ENCODE measurements around the gene CDC40.
"Not testable (repeated sequence)": the region's sequence is repeated elsewhere in the genome, so short reads cannot be mapped to it uniquely, and the experiment has no call there.

Gene CDC40

DNA sequence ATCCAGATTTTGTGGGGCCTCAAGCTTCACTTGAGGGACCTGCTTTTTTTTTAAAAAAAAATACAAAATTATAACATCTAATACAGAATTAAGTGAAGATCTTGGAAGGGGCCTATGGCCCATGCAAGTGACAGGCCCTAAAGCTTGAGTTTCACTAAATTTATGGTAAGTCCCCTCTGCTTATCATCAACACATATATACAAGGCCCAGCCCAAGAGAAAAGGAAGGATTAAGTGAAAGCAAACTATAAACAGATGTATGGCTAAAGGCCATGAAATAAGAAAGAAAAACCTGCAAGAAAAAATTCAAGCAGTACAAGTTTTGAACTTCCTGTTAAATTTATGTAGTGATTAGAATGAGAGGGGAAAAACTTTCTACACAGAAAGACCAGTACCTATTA lies 86.8 kb downstream of the CDC40 start:
- no peak overlapping the region for H3K4me3 Mint-ChIP-seq
- H3K4me1 Mint-ChIP-seq: peaks cover 32% of the 10 kb centered on the region
- peak overlapping the region in 2 of 3 experiments; percentile 37 to 72 for H3K27ac Mint-ChIP-seq
- TF ChIP-seq, protein P1, sequence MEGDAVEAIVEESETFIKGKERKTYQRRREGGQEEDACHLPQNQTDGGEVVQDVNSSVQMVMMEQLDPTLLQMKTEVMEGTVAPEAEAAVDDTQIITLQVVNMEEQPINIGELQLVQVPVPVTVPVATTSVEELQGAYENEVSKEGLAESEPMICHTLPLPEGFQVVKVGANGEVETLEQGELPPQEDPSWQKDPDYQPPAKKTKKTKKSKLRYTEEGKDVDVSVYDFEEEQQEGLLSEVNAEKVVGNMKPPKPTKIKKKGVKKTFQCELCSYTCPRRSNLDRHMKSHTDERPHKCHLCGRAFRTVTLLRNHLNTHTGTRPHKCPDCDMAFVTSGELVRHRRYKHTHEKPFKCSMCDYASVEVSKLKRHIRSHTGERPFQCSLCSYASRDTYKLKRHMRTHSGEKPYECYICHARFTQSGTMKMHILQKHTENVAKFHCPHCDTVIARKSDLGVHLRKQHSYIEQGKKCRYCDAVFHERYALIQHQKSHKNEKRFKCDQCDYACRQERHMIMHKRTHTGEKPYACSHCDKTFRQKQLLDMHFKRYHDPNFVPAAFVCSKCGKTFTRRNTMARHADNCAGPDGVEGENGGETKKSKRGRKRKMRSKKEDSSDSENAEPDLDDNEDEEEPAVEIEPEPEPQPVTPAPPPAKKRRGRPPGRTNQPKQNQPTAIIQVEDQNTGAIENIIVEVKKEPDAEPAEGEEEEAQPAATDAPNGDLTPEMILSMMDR (IDR thresholded peaks at IDR 0.05; ENCODE audit: unreplicated experiment in 3 of 3): no peak
- H3K36me3 Mint-ChIP-seq (ENCODE audit: low read depth): peaks cover 17% of the 10 kb centered on the region
- peaks cover 12% of the 10 kb centered on the region for H3K9me3 Mint-ChIP-seq
- H3K27me3 Mint-ChIP-seq (ENCODE audit: low read depth): no peaks in the 10 kb centered on the region

DNA sequence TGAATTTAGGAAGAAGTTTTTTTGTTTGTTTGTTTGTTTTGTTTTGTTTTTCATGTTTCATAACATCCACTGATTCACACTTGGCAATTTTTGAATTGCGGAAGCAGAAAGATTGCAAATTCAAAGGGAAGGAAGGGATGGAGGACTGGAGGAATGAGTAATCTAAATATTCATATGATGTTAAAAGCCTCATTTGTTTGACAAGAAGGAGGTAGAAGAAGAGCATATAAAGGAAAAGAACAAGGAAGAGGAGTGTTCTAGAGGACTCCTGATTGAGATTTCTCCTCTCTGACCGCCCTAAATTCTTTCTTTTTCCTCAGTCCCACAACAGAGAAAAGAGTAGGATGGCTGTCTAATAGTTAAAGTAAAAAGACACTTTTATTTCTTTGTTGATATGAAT lies 89.4 kb downstream of the CDC40 start:
- H3K27ac Mint-ChIP-seq: peak overlapping the region in 2 of 3 experiments; percentile 31 to 80
- no peaks in the 10 kb centered on the region for H3K27me3 Mint-ChIP-seq (ENCODE audit: low read depth)
- no peak overlapping the region for H3K4me3 Mint-ChIP-seq
- peaks cover 9% of the 10 kb centered on the region for H3K9me3 Mint-ChIP-seq
- H3K36me3 Mint-ChIP-seq (ENCODE audit: low read depth): peaks cover 14% of the 10 kb centered on the region
- H3K4me1 Mint-ChIP-seq: peaks cover 32% of the 10 kb centered on the region
- TF ChIP-seq, protein P1 (IDR thresholded peaks at IDR 0.05; ENCODE audit: unreplicated experiment in 3 of 3): no peak

DNA sequence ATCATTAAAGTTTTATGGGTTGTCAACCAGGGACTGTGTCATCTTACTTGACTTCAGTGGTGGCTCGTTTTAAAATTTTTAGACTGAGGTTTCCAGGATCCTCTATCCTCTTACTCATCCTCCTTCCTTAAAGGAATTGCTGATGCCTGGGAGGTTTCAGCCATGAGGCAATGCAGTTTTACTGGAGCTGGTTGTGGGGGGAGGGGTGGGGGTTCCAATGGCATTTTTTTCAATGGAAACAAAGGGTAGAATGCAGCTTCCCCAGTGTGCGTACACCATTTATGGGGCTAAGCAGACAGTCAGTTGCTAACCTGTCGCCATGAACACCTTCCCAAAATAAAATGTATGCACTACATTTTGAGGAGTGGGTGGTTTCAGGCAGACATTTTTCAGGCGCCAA lies 89.9 kb downstream of the CDC40 start:
- Mint-ChIP-seq H3K27me3 (ENCODE audit: low read depth) (no peaks in the 10 kb centered on the region), H3K27ac (peak overlapping the region in 1 of 3 experiments; percentile 80), H3K36me3 (ENCODE audit: low read depth) (peaks cover 13% of the 10 kb centered on the region), H3K9me3 (peaks cover 8% of the 10 kb centered on the region), H3K4me1 (peaks cover 32% of the 10 kb centered on the region), H3K4me3 (no peak overlapping the region)
- TF ChIP-seq, protein P1 (IDR thresholded peaks at IDR 0.05; ENCODE audit: unreplicated experiment in 3 of 3): no peak

DNA sequence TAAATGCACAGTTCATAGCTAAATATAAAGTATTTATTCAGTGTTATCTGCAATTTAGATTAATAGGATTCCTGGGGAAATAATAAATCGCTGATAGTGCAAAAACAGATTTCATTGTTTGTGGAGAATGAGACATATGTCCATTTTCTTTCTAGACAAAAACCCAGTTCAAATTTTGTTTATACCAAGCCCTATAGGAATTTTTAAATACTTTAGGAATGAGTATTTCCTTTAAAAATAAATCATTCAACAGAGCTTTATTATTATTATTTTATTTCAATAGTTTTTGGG lies 91.5 kb downstream of the CDC40 start:
- H3K27ac Mint-ChIP-seq: no peak overlapping the region
- H3K36me3 Mint-ChIP-seq (ENCODE audit: low read depth): peaks cover 3% of the 10 kb centered on the region
- peaks cover 29% of the 10 kb centered on the region for H3K4me1 Mint-ChIP-seq
- TF ChIP-seq, protein P1 (IDR thresholded peaks at IDR 0.05; ENCODE audit: unreplicated experiment in 3 of 3): no peak
- no peaks in the 10 kb centered on the region for H3K27me3 Mint-ChIP-seq (ENCODE audit: low read depth)
- no peaks in the 10 kb centered on the region for H3K9me3 Mint-ChIP-seq
- H3K4me3 Mint-ChIP-seq: no peak overlapping the region

DNA sequence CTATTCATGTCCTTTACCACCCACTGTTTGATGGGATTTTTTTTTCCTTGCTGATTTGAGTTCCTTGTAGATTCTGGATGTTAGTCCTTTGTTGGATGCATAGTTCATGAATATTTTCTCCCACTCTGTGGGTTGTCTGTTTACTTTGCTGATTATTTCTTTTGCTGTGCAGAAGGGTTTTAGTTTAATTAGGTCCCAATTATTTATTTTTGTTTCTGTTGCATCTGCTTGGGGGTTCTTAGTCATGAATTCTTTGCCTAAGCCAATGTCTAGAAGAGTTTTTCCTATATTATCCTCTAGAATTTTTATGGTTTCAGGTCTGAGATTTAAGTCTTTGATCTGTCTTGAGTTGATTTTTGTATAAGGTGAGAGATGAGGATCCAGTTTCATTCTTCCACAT lies 92.6 kb downstream of the CDC40 start:
- not testable (repeated sequence) for H3K4me3 Mint-ChIP-seq; H3K9me3 Mint-ChIP-seq; H3K36me3 Mint-ChIP-seq (ENCODE audit: low read depth); H3K27me3 Mint-ChIP-seq (ENCODE audit: low read depth); H3K27ac Mint-ChIP-seq
- H3K4me1 Mint-ChIP-seq: peaks cover 25% of the 10 kb centered on the region

DNA sequence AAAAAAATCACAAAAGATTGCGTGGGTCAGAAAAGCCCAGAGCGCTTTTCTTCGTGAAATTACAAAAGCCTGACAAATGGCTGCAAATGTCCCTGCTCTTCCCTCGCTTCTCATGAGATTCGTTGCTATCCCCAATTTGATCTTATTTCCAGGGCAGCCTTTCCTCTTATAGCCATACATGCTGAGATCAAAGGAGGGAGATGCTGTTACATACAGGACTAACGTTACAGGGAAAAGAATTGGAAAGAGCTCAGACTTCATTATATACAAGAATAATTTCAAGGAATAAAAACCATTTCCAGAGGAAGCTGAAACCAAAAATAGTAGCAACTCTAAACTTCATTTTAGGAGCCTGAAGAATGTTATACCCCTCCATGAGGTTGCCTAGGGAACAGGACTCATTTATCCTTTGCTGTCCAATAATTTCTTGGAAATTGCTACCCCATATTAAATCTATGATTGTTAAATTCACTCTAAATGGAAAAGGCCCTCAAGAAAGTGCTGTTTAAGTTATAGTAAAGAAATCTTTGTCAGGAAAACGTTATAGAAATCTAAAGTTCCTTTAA lies 97.0 kb downstream of the CDC40 start:
- Mint-ChIP-seq H3K9me3 (no peaks in the 10 kb centered on the region), H3K36me3 (ENCODE audit: low read depth) (peaks cover 6% of the 10 kb centered on the region), H3K4me3 (no peak overlapping the region), H3K27me3 (ENCODE audit: low read depth) (no peaks in the 10 kb centered on the region), H3K4me1 (peaks cover 9% of the 10 kb centered on the region), H3K27ac (peak overlapping the region in 1 of 3 experiments; percentile 13)
- TF ChIP-seq, protein P1 (IDR thresholded peaks at IDR 0.05; ENCODE audit: unreplicated experiment in 3 of 3): no peak
